Measurements from ENCODE around the gene ZNF10.

The ZNF10 gene

GRCh38 chr12:133204264-133204603 lies 73.8 kb downstream of the ZNF10 start:
- TF ChIP-seq CTCF (IDR thresholded peaks at IDR 0.05; ENCODE audit: low read depth, low read length, missing control alignments), result no peak
- DNase-seq (ENCODE audit: low read depth), result no peak
- in situ Hi-C loops (cut with HindIII; ENCODE audit: low sequenced_read_pairs), result no loop called here
- no peak overlapping the region for H3K4me3 ChIP-seq (ENCODE audit: low read depth, low read length)

GRCh38 chr12:133206390-133206789 lies 76.0 kb downstream of the ZNF10 start:
- DNase-seq (ENCODE audit: low read depth), result no peak
- no peak for TF ChIP-seq CTCF (IDR thresholded peaks at IDR 0.05; ENCODE audit: low read depth, low read length, missing control alignments)
- in situ Hi-C loops (cut with HindIII; ENCODE audit: low sequenced_read_pairs), result no loop called here
- H3K4me3 ChIP-seq (ENCODE audit: low read depth, low read length), result no peak overlapping the region

Data from astrocyte of the cerebellum (primary cell).